Measurements from ENCODE around the gene EIF1AD. TPM values are rescaled to one million over a fixed set of nuclear protein-coding genes. Genes with fewer than 3 reads are reported as not detected.
A peak's percentile ranks its signal among the peaks of the same experiment; 100 is the strongest.

EIF1AD gene
- total RNA-seq, 3 donors from 2014 or later (not counting 1 experiment from before 2014, with no cell fraction given): 49.9 to 74.2 (median 62.8) TPM

GRCh38 chr11:66012946-66013761, 11.2 kb upstream of the EIF1AD start:
- H3K27me3 ChIP-seq (ENCODE audit: control insufficient read depth, insufficient read depth, low read length): peaks cover 18% of the 10 kb centered on the region
- peak in 1 of 3 donors; percentile 30 for ATAC-seq

GRCh38 chr11:66012371-66012945, 10.5 kb upstream of the EIF1AD start:
- Histone ChIP-seq H3K9me3 (ENCODE audit: control insufficient read depth, insufficient read depth, low read length) (no peaks in the 10 kb centered on the region), H3K27ac (ENCODE audit: low read length) (no peak overlapping the region), H3K27me3 (ENCODE audit: control insufficient read depth, insufficient read depth, low read length) (peaks cover 18% of the 10 kb centered on the region), H3K36me3 (ENCODE audit: control insufficient read depth, insufficient read depth, low read length) (no peaks in the 10 kb centered on the region), H3K4me1 (ENCODE audit: control insufficient read depth, insufficient read depth, low read length) (peaks cover 5% of the 10 kb centered on the region), H3K4me3 (ENCODE audit: low read length) (no peak overlapping the region)
- no peak for TF ChIP-seq CTCF (IDR thresholded peaks at IDR 0.05)
- ATAC-seq (no peak), DNase-seq (no peak)
- Mint-ChIP-seq H3K4me3 (no peak overlapping the region), H3K27me3 (ENCODE audit: low read depth in 2 of 2) (peaks cover 4 to 7% of the 10 kb centered on the region in 2 donors), H3K9me3 (no peaks in the 10 kb centered on the region), H3K36me3 (no peaks in the 10 kb centered on the region), H3K4me1 (peaks cover 0 to 10% of the 10 kb centered on the region in 2 donors), H3K27ac (no peak overlapping the region)
- 71% methylated on average over 11 of the region's 12 CpGs for WGBS (ENCODE audit: insufficient coverage)
- intact Hi-C loops (cut with micrococcal nuclease): no loop called here

More at GRCh38 chr11:66012946-66013761, 11.2 kb upstream of the EIF1AD start:
- Mint-ChIP-seq H3K4me3 (no peak overlapping the region), H3K36me3 (no peaks in the 10 kb centered on the region), H3K9me3 (no peaks in the 10 kb centered on the region), H3K4me1 (peaks cover 0 to 10% of the 10 kb centered on the region in 2 donors), H3K27ac (no peak overlapping the region), H3K27me3 (ENCODE audit: low read depth in 2 of 2) (peaks cover 4 to 7% of the 10 kb centered on the region in 2 donors)
- Histone ChIP-seq H3K9me3 (ENCODE audit: control insufficient read depth, insufficient read depth, low read length) (no peaks in the 10 kb centered on the region), H3K36me3 (ENCODE audit: control insufficient read depth, insufficient read depth, low read length) (no peaks in the 10 kb centered on the region), H3K4me3 (ENCODE audit: low read length) (no peak overlapping the region), H3K4me1 (ENCODE audit: control insufficient read depth, insufficient read depth, low read length) (peaks cover 5% of the 10 kb centered on the region), H3K27ac (ENCODE audit: low read length) (no peak overlapping the region)
- intact Hi-C loops (cut with micrococcal nuclease): no loop called here
- 26% methylated on average over 12 of the region's 12 CpGs for WGBS (ENCODE audit: insufficient coverage)
- no peak for TF ChIP-seq CTCF (IDR thresholded peaks at IDR 0.05)
- DNase-seq: no peak

- H3K4me3 Mint-ChIP-seq: no peak within 1 kb of the TSS
- ATAC-seq: peak in 2 of 3 donors; percentile 38 to 54
Observed at GRCh38 chr11:66011785-66012303, 9.9 kb upstream of the EIF1AD start, which contains the start of gene CST6. Gene CST6 (plus strand): TSS chr11:66012008. CDS start chr11:66012045, 37 bp downstream.

More at GRCh38 chr11:66011785-66012303, 9.9 kb upstream of the EIF1AD start, which contains the start of gene CST6:
- Histone ChIP-seq H3K36me3 (ENCODE audit: control insufficient read depth, insufficient read depth, low read length) (no peaks in the 10 kb centered on the region), H3K9me3 (ENCODE audit: control insufficient read depth, insufficient read depth, low read length) (no peaks in the 10 kb centered on the region), H3K27ac (ENCODE audit: low read length) (no peak within 1 kb of the TSS), H3K27me3 (ENCODE audit: control insufficient read depth, insufficient read depth, low read length) (peaks cover 18% of the 10 kb centered on the region), H3K4me3 (ENCODE audit: low read length) (no peak within 1 kb of the TSS), H3K4me1 (ENCODE audit: control insufficient read depth, insufficient read depth, low read length) (peaks cover 5% of the 10 kb centered on the region)
- intact Hi-C loops (cut with micrococcal nuclease): no loop called here
- TF ChIP-seq CTCF (IDR thresholded peaks at IDR 0.05): no peak
- no peak for DNase-seq
- Mint-ChIP-seq H3K9me3 (no peaks in the 10 kb centered on the region), H3K27ac (no peak within 1 kb of the TSS), H3K4me1 (peaks cover 0 to 10% of the 10 kb centered on the region in 2 donors), H3K27me3 (ENCODE audit: low read depth in 2 of 2) (peaks cover 4 to 7% of the 10 kb centered on the region in 2 donors), H3K36me3 (no peaks in the 10 kb centered on the region)
- 13% methylated on average over 61 of the region's 61 CpGs for WGBS (ENCODE audit: insufficient coverage)

Measured in natural killer cell (primary cell).